Ramos (cell line): ENCODE results near the gene SLC34A1.

ENCODE experiments used
- in situ Hi-C: fragments of 300-500 bp; cut with MboI; formaldehyde crosslinking; loops from one replicate; pipeline ENCODE4 v1.14.3; 2022; ENCODE audit warnings: low sequenced_read_pairs; ENCODE audit not compliant: unreplicated experiment

The SLC34A1 gene

DNA sequence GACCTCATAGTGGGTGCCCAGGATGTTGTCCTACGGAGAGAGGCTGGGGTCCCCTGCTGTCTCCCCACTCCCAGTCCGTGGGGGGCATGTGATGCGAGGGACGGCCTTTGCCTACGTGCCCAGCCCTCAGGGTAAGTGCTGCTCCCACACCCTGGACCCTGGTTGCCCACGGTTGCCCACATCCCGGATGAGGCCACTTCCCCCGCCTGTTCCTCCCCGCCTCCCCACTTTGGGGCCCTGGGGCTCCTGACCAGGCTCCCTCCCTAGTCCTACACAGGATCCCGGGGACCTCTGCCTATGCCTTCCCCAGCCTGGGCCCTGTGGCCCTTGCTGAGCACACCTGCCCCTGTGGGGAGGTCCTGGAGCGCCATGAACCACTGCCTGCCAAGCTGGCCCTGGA, 1.5 kb downstream of the SLC34A1 start:
- in situ Hi-C loops: no loop called here

DNA sequence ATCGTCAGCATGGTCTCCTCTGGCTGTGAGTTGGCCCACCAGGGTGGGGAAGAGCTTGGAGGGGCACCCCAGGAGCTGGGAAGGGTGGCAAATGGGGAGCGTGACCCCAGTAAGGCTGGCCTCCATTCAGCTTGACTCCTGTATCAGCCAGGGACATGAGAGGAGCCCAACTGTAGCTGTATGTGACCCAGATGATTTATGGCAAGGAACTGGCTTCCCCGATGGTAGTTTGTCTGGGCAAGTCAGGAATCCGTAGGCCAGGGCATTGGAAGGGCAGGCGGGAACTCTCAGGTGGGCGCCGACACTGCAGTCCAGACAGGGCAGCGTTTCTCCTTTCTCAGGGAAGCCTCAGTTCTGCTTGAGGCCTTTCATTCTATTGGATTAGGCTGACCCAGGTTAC, 2.3 kb downstream of the SLC34A1 start:
- in situ Hi-C loops: no loop called here

DNA sequence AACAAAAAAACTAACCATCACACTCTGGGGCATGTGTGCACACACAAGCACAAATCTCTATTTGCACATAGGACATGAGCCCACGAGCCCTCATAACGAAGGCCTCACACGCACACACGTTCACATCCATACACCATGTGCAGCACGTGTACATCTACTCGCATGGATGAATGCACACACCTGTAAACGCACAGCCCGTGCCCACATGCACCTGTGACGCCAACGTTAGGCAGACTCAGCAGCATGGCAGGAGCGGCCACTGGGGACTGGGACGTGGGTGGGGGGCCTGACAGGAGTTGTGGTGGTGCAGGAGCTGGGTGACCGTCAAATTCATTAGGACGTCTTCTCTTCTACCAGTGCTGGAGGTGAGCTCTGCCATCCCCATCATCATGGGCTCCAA, 3.2 kb downstream of the SLC34A1 start:
- in situ Hi-C loops: no loop called here

DNA sequence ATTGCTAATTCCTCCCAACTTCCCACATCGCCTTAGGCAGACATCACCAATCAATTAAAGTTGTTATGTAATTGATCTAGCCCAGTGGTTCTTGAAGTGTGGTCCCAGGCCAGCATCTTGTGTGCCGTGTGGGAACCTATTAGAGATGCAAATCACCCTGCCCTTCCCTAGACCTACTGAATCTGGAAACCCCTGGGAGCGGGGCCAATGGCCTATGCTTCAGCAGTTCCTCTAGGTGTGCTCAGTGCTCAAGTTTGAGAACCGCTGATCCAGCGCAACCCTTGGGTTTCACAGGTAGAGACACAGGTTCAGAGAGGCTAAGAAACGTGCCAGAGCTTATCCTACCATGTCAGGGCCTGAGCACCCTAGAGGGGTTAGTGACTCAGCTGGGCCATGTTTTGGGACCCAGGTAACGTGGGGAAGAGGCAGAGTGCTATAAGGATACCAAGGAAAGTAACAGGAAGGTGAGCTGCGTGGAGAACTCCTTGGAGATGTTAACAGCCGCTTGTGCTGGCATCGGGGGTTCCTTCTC, 4.4 kb downstream of the SLC34A1 start:
- in situ Hi-C loops: no loop called here

DNA sequence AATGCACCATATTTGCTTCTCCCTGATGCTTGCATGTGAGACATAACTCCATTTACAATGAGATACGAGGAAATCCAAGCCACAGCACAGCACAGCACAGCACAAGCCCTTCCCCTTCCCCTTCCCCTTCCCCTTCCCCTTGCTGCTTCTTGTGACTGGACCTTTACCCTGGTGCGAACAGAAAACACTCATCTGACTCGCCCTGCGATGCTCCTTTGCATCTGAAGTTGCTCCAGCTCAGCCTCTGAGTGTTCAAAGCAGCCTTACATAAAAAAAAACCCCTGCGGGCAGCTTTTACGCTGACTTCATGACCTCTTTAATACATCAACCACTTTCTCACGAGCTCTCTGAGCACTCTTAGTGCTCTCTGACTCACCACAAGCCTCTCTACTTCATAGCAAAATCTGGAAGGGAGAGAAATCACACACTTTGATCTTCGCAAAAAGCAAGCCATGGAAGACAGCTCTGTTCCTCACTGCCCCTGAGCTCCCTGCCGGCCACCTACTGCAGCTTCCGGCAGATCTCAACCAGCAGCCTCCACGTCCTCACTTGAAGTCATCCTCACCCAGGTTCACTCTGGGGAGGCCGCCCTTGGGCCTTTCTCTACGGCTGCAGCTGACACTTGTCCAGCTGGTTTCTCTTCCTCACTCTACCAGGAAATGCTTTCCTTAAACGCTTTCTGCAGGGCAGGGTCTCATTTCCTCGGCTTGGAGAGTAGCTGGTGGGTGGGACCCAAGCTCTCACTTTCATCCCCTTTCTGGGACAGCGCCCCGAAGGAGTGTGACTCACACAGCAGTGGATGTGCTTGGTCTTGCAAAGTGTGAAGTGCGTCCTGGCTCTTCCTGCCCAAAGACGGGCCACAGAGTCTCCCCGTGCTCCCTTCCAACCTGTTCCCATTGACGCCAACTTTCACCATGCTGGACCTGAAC, 5.3 kb downstream of the SLC34A1 start:
- in situ Hi-C loops: loop anchor here (10.0 kb wide), 1 partner anchor 55 kb away; the partner anchor contains the start of gene PRR7

DNA sequence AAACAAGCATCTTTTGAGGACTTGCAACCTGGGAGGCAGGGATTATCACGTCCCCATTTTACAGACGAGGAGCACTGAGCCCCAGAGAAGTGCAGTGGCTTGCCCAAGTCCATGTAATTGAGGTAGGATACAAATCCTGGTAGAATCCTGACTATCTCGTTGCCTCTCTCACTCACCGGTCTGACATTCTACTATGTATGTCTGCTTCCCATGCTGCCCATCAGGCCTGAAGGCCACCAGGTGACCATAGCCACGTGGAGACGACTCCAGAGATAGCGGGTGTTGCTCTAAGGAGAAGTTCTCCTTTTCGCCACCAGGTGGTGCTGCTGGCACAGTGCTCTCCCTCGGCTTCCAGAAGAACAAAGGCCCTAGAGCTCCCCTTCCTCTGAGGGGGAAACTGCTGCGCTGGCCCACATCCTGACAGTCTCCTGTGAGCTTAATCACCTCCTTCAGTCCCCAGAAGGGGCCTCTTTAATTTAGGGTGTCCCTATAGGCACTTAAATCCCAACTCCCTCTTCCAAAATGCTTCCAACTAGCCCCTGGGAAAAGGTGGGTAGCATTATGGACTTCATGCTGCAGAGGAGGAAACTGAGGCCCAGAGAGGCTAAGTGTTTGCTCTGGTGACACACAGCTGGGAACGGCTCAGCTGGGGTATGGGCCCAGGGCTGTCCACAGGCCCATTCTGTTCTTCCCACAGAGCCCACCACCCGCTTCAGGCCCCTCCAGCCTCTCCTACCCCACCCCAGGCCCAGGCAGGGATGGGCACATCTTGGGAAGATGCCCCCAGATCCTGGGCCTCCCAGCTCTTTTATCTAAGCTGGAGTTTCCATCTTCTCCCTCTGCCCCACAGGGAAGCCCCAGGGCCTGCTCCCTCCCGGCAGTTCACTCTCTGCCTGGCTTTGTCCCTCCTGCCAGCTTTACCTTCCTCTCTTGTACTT, 6.4 kb downstream of the SLC34A1 start:
- in situ Hi-C loops: loop anchor here (10.0 kb wide), 1 partner anchor 54 kb away; the partner anchor contains the start of gene PRR7

DNA sequence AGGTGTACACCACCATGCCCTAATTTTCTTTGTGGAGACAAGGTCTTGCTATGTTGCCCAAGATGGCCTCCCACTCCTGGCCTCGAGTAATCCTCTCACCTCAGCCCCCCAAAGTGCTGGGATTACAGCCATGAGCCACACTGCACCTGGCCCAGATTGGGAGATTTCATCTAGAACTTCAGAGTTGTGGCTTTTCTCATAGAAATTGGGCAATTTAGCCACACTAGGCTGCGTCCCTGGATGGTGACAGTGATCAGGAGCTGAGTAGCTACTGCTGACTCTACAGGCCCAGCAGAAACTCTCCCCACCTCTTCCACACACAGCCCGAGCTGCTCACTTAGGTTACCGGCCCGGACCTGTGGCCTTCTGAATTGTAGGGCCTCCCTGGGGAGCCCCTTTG, 8.5 kb downstream of the SLC34A1 start:
- in situ Hi-C loops: loop anchor here (10.0 kb wide), 1 partner anchor 52 kb away; the partner anchor contains the start of gene PRR7

DNA sequence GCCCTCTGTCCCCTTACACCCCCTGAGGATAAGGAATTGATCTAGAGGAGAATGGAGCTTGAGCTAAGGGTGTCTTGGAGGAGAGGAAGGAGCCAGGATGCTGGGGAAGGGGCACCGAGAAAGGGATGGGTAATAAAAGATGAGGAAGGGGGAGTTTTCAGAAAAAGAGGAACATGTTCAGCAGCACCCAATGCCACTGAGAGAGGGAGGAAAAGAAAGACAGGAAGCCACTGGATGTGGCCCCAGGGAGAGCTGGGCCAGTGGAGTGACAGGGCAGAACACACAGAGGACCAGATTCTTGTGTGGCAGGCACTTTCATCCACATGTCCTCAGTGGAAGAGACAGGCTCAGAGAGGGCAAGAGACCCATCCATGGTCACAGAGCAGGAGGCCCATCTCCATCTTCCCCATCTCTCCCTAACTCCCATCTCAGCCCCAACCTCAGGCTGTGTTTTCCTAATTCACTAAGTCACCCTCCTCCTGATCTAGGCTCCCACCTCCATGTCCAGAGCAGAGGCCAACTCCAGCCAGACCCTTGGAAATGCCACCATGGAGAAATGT, 9.1 kb downstream of the SLC34A1 start:
- in situ Hi-C loops: loop anchor here (10.0 kb wide), 1 partner anchor 52 kb away; the partner anchor contains the start of gene PRR7

DNA sequence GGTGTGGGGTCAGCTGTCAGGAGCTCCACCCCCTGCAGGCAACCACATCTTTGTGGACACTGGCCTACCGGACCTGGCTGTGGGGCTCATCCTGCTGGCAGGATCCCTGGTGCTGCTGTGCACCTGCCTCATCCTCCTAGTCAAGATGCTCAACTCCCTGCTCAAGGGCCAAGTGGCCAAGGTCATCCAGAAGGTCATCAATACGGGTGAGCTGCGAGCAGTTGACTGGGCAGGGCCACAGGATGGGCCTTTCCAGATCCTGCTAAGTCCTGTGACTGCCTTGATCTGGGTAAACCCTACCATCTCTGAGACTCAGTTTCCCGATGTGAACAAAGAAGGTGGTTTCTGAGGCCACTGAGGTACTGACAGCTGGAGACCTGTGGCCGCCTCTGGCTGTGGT, 9.8 kb downstream of the SLC34A1 start:
- in situ Hi-C loops: loop anchor here (10.0 kb wide), 1 partner anchor 51 kb away; the partner anchor contains the start of gene PRR7

DNA sequence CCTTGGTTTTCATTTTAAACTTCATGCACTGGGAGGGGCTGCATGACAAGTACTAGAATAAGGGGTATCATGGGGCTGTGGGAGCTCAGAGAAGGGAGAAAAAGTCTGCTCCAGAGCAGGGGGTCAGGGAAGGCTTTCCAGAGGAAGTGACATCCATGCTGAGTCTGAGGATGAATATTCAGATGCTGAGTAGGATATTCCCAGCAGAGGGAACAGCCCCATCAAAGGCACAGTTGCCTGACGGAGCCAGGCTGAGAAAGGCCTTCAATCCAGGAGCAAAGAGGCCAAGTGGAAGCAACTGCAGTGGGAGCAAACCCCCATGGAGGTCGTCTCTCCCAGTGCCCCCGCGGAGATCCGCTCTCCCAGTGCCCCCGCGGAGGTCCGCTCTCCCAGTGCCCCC, 11.8 kb downstream of the SLC34A1 start:
- in situ Hi-C loops: loop anchor here (10.0 kb wide), 1 partner anchor 49 kb away; the partner anchor contains the start of gene PRR7

DNA sequence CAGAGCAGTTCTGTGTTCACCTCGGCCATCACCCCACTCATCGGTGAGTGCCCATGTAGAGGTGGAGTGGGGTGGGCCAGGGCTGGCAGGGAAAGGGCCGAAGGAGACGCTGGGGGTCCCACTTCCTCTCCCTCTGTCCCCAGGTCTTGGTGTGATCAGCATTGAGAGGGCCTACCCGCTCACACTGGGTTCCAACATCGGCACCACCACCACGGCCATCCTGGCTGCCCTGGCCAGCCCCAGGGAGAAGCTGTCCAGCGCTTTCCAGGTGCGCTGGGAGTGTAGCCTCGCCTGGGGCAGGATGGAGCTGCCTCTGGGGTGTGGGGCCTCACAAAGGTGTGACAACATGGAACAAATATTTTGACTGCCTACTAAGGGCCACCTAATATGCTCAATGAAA, 12.6 kb downstream of the SLC34A1 start:
- in situ Hi-C loops: loop anchor here (10.0 kb wide), 1 partner anchor 48 kb away; the partner anchor contains the start of gene PRR7

DNA sequence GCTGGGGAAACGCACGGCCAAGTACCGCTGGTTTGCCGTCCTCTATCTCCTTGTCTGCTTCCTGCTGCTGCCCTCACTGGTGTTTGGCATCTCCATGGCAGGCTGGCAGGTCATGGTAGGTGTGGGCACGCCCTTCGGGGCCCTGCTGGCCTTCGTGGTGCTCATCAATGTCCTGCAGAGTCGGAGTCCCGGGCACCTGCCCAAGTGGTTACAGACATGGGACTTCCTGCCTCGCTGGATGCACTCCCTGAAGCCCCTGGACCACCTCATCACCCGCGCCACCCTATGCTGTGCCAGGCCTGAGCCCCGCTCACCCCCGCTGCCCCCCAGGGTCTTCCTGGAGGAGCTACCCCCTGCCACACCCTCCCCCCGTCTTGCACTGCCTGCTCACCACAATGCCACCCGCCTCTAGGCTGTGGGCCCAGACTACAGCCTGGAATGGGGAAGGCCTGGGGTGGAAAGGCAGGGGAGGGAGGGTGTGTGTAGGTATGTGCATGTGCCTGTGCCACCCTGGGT, 13.7 kb downstream of the SLC34A1 start:
- in situ Hi-C loops: loop anchor here (10.0 kb wide), 1 partner anchor 47 kb away; the partner anchor contains the start of gene PRR7

DNA sequence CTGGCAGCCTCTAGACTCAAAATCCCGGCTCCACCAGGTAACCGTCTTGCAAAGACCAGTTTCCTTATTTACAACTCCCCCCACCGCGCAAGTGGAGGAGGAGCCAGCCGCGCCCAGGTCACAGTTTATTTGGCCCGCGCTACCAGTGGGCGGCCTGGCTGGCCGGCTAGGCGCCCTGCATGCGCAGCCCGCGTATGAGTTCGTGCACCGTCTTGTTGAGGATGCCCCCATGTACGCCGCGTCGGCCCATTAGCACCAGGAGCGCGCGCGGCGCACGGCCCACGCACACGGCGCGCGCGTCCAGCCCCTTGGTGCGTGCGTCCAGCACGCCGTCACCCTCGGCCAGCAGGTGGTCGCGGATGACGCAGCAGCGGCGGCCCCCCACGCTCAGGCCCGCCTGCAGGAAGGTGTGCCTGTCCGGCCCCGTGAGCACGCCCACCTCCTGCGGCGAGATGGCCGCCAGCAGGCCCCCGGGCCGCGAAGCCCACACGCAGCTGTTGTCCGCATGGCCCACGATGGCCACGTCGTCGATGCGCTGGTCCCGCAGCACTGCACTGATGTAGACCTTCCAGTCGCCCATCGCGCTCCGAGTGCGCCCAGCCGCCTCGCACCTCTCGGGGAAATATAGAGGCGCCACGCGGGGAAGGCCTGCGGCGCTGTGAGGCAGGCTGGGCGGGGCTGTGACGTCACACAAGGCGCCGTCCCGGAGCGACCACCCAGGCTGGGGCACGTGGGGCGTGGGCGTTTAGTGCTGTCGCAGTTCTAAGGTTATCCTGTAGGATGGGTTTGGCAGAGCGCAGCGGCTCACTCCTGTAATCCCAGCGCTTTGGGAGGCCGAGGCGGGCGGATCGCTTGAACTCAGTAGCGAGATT, 16.0 kb downstream of the SLC34A1 start, which contains the start of gene PFN3:
Gene PFN3, minus strand, starts transcription at position 665 of the 872 bp plus-strand sequence. Its CDS starts 85 bp downstream, at position 580.
- in situ Hi-C loops: loop anchor here (10.0 kb wide), 1 partner anchor 45 kb away; the partner anchor contains the start of gene PRR7

DNA sequence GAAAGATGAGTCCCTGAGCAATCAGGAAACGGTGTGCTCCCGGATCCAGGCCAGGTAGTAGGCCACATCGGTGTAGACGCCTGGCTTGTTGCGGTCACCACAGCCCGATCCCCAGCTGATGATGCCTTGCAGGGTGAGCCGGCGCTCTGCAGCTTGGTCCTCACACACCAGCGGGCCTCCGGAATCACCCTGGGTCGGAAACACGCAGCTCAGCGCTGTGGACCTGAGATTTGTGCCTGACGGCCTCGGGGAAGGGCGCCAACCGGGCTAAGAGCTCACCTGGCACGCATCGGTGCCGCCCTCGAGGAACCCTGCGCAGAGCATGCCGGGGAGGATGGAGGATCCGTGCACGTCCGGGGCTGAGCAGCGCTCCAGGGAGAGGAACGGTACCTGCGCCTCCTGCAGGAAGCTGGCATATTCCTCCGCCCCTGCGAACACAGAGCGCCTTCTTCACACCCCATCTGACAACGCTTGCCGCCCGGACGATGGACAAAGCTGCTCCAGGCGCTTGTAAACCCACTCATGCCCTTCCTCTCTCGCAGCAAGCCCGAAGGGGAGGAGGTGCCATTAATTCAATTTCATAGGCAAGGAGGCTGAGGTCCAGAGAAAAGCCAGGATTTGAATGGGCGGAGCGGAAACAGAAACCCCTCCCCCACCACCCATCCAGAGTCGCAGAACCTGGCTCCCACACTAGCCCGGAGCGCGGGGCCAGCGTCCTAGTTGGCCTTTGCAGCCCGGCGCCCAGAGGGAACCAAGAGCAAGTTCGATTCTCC, 18.2 kb downstream of the SLC34A1 start:
- in situ Hi-C loops: no loop called here

DNA sequence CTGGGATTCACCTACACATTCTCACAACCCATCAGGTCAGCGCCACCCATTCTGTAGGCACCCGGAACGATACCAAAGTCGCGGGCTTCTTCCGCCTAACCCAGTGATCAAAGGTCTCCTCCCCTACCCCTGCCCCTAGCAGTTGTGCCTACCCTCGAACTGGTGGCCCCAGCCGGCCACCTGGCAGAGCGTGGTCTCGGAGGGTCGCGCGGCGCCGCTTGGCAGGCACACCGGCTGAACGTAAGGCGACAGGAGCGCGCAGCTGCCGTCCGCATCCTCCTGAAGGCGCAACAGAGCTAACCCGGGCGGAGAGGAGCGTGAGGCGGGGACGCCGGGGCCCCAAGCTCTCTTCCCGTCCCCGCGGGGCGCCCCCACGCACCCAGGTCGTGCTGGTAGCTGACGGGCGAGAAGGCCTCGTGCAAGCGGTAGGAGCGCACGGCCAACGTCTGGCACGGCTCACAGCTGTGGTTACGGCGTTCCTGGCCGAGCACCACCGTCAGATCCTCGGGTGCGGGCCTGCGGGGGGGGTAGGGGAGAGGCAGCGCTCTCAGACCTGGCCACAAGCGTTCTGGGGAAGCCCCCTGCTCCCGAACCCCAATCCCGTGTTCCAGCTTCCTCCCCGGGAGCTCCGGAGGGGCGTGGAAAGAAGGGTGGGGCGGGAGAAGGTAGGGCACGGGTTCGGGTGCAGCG, 19.0 kb downstream of the SLC34A1 start:
- in situ Hi-C loops: no loop called here

DNA sequence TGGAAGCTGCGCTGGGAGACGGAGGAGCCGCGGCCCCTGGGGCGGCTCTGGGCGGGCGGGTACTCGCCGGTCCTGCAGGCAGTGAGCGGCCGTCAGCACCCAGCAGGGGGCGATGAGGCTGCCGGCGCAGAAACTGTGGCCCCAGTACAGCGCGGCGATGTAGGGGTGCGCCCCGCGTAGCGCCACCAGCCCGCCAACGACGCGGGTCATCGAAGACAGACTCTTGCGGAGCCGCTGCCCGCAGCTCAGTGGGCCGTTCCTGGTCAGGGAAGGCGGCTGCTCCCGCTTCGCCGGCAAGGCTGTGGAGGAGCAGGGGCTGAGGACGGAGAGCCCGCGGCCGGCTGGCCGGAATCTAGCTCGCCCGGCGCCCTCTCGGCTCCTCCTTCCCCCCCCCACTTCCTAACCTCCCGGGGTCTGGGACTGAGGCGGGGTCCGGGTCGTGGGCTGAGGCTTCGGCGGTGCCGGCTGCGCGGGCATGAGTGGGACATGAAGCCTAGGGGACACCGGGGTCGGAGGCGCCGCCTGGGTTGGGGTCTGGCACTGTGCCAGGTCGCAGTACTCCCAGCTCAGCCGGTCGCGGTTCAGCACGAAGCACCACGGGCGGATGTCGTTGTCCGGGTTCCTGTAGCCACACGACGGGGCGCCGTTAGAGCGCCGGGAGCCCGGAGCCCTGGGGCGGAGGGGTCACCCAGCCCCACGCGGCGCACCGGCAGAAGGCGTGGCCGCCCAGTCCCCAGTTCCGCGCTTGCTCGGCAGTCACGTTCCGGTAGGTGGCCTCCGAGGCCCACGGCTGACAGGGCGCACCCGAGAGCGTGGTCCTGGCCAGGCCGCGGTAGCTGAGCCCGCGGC, 19.8 kb downstream of the SLC34A1 start:
- in situ Hi-C loops: no loop called here
